HUDEP-2 (cell line): ENCODE data around the gene CFAP46.
"Not testable (repeated sequence)": the region's sequence is repeated elsewhere in the genome, so short reads cannot be mapped to it uniquely, and the experiment has no call there.

ENCODE experiments used
- DNase-seq, 76 experiments: peaks; one replicate each; lab custom pipeline; 2025; ENCODE audit not compliant: unreplicated experiment in 76 of 76; lab: John Stamatoyannopoulos, UW

CFAP46 gene

GRCh38 chr10:132848951-132849545, 93.3 kb downstream of the CFAP46 start:
- no peak for DNase-seq

GRCh38 chr10:132848291-132848701, 94.1 kb downstream of the CFAP46 start:
- DNase-seq, result peak in 5 of 76 experiments; percentile 2 to 51 (median 24)

DNA sequence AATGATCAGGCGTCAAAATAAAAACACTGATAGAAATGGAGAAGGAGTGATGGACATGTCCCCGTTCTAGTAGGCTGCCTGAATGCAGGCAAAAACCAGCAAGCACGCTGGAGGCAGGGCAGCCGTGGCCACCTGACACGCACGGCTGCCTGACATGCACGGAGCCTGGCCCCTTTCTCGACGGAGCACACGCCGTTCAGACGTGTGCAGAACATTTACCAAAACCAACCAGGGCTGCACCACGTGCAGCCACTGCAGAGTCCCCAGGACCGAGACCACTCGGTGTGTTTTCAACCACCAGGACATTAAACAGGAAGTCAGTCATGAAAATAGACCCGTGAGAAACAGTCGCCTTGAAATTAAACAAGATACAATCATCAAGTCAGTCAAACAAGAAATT, 94.5 kb downstream of the CFAP46 start:
- no peak for DNase-seq

DNA sequence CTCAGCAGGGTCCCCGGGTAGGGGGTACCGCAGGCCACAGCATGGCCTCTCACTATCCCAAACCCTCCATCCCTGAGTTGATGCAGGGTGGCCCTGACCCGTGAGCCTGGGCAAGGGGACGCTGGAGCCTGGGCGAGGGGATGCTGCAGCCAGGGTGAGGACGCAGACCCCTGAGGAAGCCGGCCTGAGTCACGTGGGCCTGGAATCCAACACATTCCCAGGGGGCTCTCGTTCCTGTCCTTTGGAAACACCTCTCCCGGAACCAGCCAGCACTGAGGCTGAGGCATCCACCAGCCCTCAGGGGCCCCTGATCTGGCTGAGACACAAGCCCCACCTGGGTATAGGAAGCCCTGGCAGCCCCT, 95.0 kb downstream of the CFAP46 start:
- DNase-seq, result no peak

DNA sequence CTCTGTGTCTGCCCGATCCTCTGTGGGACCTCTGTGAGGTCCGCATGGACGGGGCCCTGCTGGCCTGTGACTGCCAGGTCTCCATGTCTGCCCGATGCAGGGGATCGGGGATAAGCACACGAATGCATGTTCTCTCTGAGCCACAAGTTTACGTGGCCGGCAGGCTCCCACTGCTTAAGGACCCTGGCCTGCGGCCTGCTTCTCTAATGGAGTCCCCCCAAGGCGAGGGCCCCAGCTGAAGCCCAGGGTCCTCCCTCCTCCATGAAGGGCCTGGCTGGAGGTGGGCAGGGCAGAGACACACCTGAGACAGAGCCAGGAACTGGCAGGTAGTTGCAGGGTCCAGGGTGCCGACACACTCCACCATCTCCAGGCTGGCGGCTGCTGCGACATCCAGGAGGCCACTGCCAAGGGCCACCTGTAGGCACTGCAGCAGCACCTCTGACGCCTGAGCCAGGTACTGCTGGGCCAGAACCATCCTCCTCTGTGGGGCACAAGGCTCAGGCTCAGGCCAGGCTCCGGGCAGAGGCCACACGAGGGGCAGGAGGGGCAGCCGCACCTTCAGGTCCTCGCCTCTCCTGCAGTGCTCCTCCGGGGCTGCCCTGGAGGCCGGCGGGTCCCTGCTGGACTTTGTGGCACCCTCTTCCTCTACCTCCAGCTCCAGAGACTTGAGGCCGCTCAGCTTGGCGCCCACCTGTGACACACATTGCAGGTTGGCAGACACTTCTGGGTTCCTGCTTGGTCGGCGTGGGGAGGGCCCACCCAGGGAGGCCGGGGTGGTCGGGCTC, 95.5 kb downstream of the CFAP46 start:
- no peak for DNase-seq

- DNase-seq, result no peak
These were observed 96.4 kb downstream of the CFAP46 start for GRCh38 chr10:132845780-132846595.

DNA sequence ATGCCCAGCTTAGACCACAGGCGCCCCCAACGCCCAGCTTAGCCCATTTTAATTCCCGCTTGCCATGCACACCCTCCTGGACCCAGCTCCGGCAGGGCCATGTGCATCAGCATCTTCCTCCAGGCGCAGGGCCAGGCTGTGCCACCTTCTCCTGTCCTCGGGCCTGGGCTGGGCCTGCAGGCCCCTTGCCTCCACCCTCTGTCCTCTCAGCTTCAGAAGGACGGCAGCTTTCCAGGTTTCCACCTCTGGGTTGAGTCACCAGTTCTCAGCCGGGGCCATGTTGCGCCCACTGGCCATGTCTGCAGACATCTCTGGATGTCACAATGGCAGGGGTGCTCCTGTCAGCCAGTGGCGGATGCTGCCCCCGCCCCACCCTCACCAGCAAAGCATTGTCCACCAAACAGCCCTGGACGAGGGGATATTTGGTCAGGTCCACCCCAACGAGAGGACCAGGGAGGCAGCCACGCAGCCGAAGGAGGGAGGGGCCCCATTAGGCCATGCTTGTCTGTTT, 97.3 kb downstream of the CFAP46 start:
- DNase-seq, result no peak

DNA sequence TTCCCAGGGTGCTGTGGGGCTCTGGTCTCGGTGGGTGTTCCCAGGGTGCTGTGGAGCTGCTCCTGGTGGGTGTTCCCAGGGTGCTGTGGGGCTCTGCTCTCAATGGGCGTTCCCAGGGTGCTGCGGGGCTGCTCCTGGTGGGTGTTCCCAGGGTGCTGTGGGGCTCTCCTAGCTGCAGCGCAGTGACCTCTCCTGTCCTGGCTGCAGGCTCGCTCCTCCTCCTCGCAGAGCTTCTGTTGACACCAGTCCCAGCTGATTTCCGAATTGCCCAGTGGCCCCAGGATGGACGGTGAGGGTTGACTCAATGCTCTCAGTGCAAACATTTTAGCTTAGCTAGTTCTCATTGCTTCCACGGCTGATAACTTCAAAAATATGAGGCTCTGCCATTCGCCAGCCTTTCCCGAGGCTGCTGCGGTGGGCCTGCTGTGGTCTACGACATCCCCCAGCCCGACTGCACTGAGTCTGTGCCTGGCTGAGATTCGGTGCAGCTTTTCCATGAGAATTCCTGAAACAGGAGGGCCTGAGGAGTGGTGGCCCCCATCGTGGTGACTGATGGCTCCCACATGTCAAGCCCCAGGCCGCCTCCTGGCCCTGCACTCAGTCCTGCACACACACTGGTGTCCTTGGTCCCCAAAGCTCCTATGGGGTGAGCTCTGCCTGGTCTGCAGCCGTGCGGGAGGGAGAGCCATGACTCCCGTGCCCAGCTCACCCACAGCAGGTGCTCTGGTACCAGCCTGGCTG, 98.1 kb downstream of the CFAP46 start:
- no peak for DNase-seq

DNA sequence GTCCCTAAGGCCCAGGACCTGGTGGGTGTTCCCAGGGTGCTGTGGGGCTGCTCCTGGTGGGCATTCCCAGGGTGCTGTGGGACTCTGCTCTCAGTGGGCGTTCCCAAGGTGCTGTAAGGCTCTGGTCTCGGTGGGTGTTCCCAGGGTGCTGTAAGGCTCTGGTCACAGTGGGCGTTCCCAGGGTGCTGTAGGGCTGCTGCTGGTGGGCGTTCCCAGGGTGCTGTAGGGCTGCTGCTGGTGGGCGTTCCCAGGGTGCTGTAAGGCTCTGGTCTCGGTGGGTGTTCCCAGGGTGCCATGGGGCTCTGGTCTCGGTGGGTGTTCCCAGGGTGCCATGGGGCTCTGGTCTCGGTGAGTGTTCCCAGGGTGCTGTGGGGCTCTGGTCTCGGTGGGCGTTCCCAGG, 99.1 kb downstream of the CFAP46 start:
- DNase-seq, result not testable (repeated sequence)

DNA sequence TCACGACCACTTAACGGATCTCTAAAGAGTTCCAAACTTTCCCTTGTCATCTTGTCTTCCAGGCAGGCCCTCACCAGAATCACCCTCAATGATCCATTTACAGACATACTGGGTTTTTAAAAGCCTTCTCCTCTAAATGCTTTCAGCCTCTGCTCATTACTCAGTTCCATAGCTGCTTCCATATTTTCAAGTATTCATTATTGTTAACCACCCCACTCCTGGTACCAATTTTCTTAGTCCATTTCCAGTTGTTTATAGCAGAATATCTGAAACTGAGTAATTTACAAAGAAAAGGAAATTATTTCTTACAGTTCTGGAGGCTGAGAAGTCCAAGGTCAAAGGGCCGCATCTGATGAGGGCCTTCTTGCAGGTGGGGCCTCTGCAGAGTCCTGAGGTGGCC, 100.0 kb downstream of the CFAP46 start:
- DNase-seq, result no peak

- no peak for DNase-seq
These were observed 100.8 kb downstream of the CFAP46 start for GRCh38 chr10:132841615-132841975.

- no peak for DNase-seq
These were observed 101.4 kb downstream of the CFAP46 start for GRCh38 chr10:132840698-132841614.

GRCh38 chr10:132839061-132839460, 103.3 kb downstream of the CFAP46 start:
- DNase-seq, result no peak

DNA sequence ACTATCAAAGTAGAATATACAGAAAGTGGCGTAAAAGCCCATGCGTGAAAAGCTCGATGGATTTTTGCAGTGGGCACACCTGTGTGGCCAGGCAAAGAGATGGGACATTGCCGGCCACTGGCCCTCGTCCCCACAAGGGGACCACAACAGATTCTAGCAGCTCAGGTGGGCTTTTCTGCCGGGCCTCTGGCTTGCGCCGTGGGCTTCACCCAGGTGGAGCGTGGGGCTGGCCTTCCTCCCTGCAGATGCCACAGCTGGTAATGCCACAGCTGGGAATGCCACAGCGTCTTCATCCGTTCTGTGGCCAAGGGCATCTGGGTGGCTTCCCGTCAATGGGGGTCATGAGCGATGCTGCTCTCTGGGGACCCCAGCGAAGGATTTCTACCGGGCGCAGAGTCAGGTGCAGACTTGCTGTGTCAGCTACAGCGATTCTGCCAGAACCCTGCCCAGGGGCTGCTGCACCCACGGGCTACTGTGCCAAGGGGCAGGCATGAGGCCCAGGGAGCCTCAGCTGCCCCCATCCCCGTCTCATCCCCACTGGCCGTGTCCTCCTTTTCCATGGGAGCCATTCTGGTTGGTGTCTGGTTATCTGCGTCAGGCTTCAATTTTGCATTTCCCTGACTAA, 103.9 kb downstream of the CFAP46 start:
- no peak for DNase-seq

DNA sequence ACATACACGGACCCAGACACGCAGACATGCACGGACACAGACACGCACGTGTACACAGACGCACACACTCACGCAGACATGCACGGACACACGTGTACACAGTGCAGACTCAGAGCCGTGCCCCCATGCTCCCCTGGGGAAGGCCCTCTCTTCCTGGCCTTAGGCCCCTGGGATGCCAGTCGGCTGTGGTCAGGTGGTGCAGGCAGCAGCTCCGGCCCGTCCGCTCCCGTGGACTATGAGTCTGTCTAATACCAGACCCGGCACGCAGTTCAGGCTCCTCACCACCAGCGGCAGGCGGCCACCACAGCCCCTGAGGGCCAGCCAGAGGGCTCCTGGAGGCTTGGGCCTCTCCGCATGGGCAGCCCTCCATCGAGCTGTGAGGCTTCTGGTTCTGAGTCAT, 104.5 kb downstream of the CFAP46 start:
- no peak for DNase-seq

DNA sequence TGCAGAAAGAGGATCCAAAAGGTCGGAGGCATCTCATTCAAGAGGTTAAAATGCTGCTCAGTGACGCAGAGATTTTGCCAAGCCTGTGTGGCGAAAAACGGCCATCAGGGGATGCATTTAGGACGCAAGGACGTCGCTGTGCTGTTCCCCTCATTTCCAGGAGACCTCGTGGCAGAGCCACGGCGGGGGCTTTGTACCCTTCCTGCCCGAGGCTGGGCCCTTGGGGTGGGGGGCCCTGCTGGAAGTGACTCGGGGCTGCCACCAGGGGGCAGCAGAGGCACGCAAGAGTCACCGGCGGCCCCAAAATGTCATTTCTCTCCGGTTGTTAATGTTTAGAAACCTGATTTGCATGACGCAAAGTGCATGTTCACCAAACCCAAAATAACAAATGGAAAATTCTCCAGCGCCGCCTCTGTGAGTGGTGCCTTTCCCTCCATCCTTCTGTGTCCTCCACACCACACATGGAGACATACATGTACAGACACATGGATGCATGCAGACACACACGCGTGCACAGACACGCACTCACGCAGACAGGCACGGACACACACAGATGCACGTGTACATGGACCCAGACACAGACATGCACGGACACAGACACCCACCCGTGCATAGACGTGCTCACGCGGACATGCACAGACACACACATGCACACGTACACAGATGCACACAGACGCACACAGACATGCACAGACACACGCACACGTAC, 105.4 kb downstream of the CFAP46 start:
- peak in 7 of 76 experiments; percentile 1 to 29 (median 5) for DNase-seq

DNA sequence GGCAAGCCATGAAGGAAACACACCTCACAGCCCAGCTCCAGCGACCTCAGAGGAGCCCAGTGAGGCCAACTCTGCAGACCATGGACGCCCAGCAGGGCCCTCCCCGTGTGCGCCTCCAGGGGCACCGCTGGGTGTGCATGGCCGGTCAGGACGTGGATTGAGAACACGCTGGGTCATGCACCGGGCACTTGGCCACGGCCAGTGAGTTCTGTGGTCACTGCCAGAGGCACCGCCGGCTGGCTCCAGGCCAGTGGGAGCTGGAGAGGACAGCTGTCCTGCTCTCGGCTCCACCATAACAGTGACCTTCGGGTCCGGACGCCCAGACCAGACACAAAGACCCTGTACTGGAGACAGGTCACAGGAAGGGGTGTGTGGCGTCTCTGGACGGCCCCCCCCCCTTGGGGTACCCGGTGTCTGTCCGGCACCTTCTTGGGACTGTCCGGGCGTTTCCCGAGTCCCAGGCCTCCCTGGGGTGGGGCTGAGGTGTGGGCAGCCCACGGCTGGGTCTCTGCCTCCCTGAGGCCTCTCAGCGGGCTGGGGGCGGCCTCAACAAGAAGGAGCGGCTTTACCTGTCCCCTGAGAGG, 106.0 kb downstream of the CFAP46 start:
- no peak for DNase-seq

DNA sequence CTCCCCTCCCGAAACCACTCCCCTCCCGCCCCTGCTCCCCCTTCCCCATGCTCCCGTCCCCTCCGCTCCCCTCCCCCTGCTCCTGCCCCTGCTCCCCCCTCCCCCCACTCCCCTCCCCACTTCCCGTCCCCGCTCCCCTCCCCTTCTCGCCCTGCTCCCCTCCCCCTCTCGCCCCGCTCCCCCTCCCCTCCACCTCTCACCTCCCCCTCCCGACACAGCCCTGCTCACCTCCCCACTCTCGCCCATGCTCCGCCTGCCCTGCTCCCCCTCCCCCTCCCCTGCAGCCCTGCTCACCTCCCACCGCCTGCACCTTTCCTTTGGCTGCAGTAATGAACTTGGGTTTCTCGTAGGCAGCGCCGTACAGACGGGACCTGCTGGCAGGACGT, 106.5 kb downstream of the CFAP46 start:
- DNase-seq, result no peak
